ENCODE data around the gene CNNM1. TPM values are rescaled to one million over a fixed set of nuclear protein-coding genes. Genes with fewer than 3 reads are reported as not detected.
A peak's percentile ranks its signal among the peaks of the same experiment; 100 is the strongest.

Gene CNNM1
- total and polyA plus RNA-seq, 7 donors, result 0.23 to 2.2 (median 1.2) TPM; not detected in 2

- Histone ChIP-seq H3K36me3 (peaks cover 0 to 5% (median 0%) of the 10 kb centered on the region in 4 donors), H3K4me3 (peak overlapping the region; percentile 63 to 84 (median 72)), H3K27ac (peak overlapping the region; percentile 90 to 97 (median 94)), H3K27me3 (no peaks in the 10 kb centered on the region), H3K4me1 (peaks cover 0 to 56% (median 50%) of the 10 kb centered on the region in 4 donors), H3K9me3 (no peaks in the 10 kb centered on the region)
- intact Hi-C loops (cut with DNase I), result loop anchor here (2.0 to 5.0 kb wide), 3 partner anchors 106 to 281 kb away; partner anchors contain the start of gene SLC25A28
- WGBS, 2 donors, result 0 to 1% methylated on average over 20 of the region's 20 CpGs
- DNase-seq, result peak; percentile 95
- TF ChIP-seq CTCF (IDR thresholded peaks at IDR 0.05) (no peak), POLR2AphosphoS5 (IDR thresholded peaks at IDR 0.05) (peak in 1 of 4 donors; percentile 46), EP300 (IDR thresholded peaks at IDR 0.05) (peak in 1 of 4 donors; percentile 0), POLR2A (IDR thresholded peaks at IDR 0.05) (no peak)
These were observed 102.1 kb downstream of the CNNM1 start for GRCh38 chr10:99431190-99431760.

DNA sequence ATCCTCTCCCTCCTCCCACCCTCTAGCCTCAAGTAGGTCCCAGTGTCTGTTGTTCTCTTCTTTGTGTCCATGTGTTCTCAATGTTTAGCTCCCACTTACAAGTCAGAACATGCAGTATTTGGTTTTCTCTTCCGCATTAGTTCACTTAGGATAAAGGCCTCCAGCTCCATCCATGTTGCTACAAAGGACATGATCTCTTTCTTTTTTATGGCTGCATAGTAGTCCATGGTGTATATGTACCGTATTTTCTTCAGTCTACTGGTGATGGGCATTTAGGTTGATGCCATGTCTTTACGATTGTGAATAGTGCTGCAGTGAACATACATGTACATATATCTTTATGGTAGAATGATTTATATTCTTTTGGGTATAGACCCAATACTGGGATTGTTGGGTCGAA is 102.9 kb downstream of the CNNM1 start:
- Histone ChIP-seq H3K36me3 (peaks cover 0 to 5% (median 0%) of the 10 kb centered on the region in 4 donors), H3K27me3 (no peaks in the 10 kb centered on the region), H3K4me1 (peaks cover 0 to 64% (median 58%) of the 10 kb centered on the region in 4 donors), H3K9me3 (no peaks in the 10 kb centered on the region), H3K4me3 (peak overlapping the region in 2 of 4 donors; percentile 71 to 84), H3K27ac (peak overlapping the region; percentile 90 to 97 (median 94))
- no peak for TF ChIP-seq CTCF (IDR thresholded peaks at IDR 0.05)
- no peak for TF ChIP-seq POLR2AphosphoS5 (IDR thresholded peaks at IDR 0.05)
- TF ChIP-seq POLR2A (IDR thresholded peaks at IDR 0.05), result no peak
- no peak for TF ChIP-seq EP300 (IDR thresholded peaks at IDR 0.05)
- 94 to 97% methylated on average over 4 of the region's 4 CpGs for WGBS, 2 donors
- DNase-seq, result no peak
- intact Hi-C loops (cut with DNase I), result loop anchor here (5.0 kb wide), 2 partner anchors 105 to 280 kb away; no protein-coding TSS in a partner anchor

GRCh38 chr10:99432881-99433280 is 103.7 kb downstream of the CNNM1 start:
- Histone ChIP-seq H3K27ac (peak overlapping the region in 3 of 4 donors; percentile 90 to 97 (median 95)), H3K27me3 (no peaks in the 10 kb centered on the region), H3K36me3 (peaks cover 0 to 5% (median 0%) of the 10 kb centered on the region in 4 donors), H3K4me3 (no peak overlapping the region), H3K4me1 (peaks cover 0 to 71% (median 60%) of the 10 kb centered on the region in 4 donors), H3K9me3 (no peaks in the 10 kb centered on the region)
- 80 to 81% methylated on average over 6 of the region's 6 CpGs for WGBS, 2 donors
- TF ChIP-seq EP300 (IDR thresholded peaks at IDR 0.05), result no peak
- TF ChIP-seq CTCF (IDR thresholded peaks at IDR 0.05), result no peak
- TF ChIP-seq POLR2A (IDR thresholded peaks at IDR 0.05), result no peak
- no peak for TF ChIP-seq POLR2AphosphoS5 (IDR thresholded peaks at IDR 0.05)
- no peak for DNase-seq
- intact Hi-C loops (cut with DNase I), result loop anchor here (5.0 kb wide), 2 partner anchors 104 to 279 kb away; no protein-coding TSS in a partner anchor

- no peak overlapping the region for H3K4me3 ChIP-seq
- no peaks in the 10 kb centered on the region for H3K9me3 ChIP-seq
- peak overlapping the region in 3 of 4 donors; percentile 90 to 97 (median 95) for H3K27ac ChIP-seq
- H3K27me3 ChIP-seq, result no peaks in the 10 kb centered on the region
- TF ChIP-seq POLR2AphosphoS5 (IDR thresholded peaks at IDR 0.05) (no peak), POLR2A (IDR thresholded peaks at IDR 0.05) (no peak), CTCF (IDR thresholded peaks at IDR 0.05) (no peak), EP300 (IDR thresholded peaks at IDR 0.05) (no peak)
- peaks cover 0 to 5% (median 0%) of the 10 kb centered on the region in 4 donors for H3K36me3 ChIP-seq
- DNase-seq, result no peak
- intact Hi-C loops (cut with DNase I), result loop anchor here (5.0 kb wide), 2 partner anchors 104 to 279 kb away; no protein-coding TSS in a partner anchor
- H3K4me1 ChIP-seq, result peaks cover 0 to 71% (median 60%) of the 10 kb centered on the region in 4 donors
- WGBS, 2 donors, result 9 to 36% methylated on average over 1 of the region's 1 CpG
These were observed 104.3 kb downstream of the CNNM1 start for GRCh38 chr10:99433378-99434020.
